ENCODE results near the gene CCDC71. TPM values are rescaled to one million over a fixed set of nuclear protein-coding genes. Genes with fewer than 3 reads are reported as not detected.

The CCDC71 gene
- total and polyA plus RNA-seq, 2 donors (not counting 3 experiments of a cell fraction or from before 2014, with no cell fraction given): 23.5 to 41.6 TPM

DNA sequence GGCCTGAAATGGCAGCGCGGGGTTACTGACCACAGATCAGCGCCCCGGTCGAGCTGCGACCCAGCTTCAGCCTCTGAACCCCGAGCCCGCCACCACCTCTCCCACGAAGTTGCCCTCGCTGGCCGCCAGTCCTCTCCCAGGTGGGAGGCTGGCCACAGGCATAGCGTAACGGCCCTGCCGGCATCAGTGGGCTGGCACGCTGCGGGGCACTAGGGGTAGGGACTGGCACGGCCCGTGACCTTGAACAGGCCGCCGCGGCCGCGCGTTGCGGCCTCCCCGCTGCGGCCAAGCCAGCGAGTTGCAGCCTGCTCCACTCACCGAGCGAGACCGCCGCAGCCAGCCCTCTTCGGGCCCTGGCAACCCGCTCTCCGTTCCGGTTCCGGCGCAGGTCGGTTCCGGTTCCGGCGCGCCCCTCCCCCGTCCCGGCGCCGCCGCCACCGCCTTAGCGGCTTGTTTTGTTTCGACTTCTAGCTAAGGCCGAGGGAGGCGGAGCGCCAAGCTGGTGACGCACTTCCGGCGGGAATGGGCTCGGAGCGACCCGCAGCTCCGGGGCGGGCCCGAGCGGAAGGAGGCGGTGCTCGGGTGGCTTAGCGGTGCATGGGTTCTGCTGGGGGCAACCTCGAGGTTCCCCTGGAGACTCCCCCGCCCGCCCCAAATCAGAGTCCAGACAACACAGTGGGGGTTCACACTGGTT, 45.5 kb downstream of the CCDC71 start, which contains the start of gene USP19:
Gene USP19, minus strand, starts transcription at position 386 of the 694 bp plus-strand sequence. CDS start 1,678 bp downstream, outside the sequence.
- CTCF ChIA-PET: interaction anchor here (0.6 to 2.5 kb wide), 8 partner anchors 13 to 329 kb away, joined by 3 to 19 read pairs (median 4); partner anchors contain the start of genes KLHDC8B, LAMB2, NDUFAF3 and NICN1
- no TSS peak for BruUV-seq (replicated peaks)
- dilution Hi-C loops (cut with MboI; ENCODE audit: extremely low pct_ligation_motif_present, low sequenced_read_pairs): no loop called here

More for the DNA sequence above, 45.5 kb downstream of the CCDC71 start, which contains the start of gene USP19:
- Histone ChIP-seq H3K9me1 (replicated peaks; ENCODE audit: control insufficient read depth, extremely low read depth, insufficient read depth, low read length) (no peaks in the 10 kb centered on the region), H4K20me1 (replicated peaks; ENCODE audit: control insufficient read depth, extremely low read depth, insufficient read depth, low read length) (no peaks in the 10 kb centered on the region), H3K4me1 (ENCODE audit: control insufficient read depth, extremely low read depth, insufficient read depth, low read length) (peaks cover 12% of the 10 kb centered on the region), H3K9me3 (replicated peaks; ENCODE audit: control insufficient read depth, insufficient read depth, low read length) (no peaks in the 10 kb centered on the region), H3K4me2 (ENCODE audit: insufficient read depth, low read length) (peak within 1 kb of the TSS; percentile 72), H3K27me3 (ENCODE audit: control insufficient read depth in 2 of 2, insufficient read depth in 2 of 2, low read length in 2 of 2) (no peaks in the 10 kb centered on the region), H3K9ac (replicated peaks; ENCODE audit: extremely low read depth, insufficient read depth, low read length) (peak within 1 kb of the TSS; percentile 65), H3K4me3 (replicated peaks in 1 of 3; ENCODE audit: insufficient read depth in 1 of 3, low read depth in 1 of 3, low read length in 3 of 3) (peak within 1 kb of the TSS; percentile 44 to 71 (median 65)), H3K36me3 (ENCODE audit: control insufficient read depth in 2 of 2, extremely low read depth in 1 of 2, insufficient read depth in 2 of 2, low read length in 2 of 2) (peaks cover 7 to 66% of the 10 kb centered on the region in 2 experiments), H2AFZ (ENCODE audit: low read depth, low read length) (peak within 1 kb of the TSS; percentile 43), H3K27ac (ENCODE audit: insufficient read depth, low read depth, low read length) (peak within 1 kb of the TSS; percentile 58), H3K79me2 (ENCODE audit: control insufficient read depth, insufficient read depth, low read length) (peaks cover 14% of the 10 kb centered on the region)
- DNase-seq (ENCODE audit: low read depth, low spot score): peak; percentile 94
- no peak for TF ChIP-seq EZH2 (IDR thresholded peaks at IDR 0.05; ENCODE audit: borderline replicate concordance, low read depth, low read length, severe bottlenecking)
- no peak for TF ChIP-seq JUN (IDR thresholded peaks at IDR 0.05; ENCODE audit: borderline replicate concordance, insufficient read depth, insufficient read length, low read depth)
- peak; percentile 92 for TF ChIP-seq POLR2A (IDR thresholded peaks at IDR 0.05; ENCODE audit: low read depth, low read length)
- TF ChIP-seq FOS (IDR thresholded peaks at IDR 0.05; ENCODE audit: borderline replicate concordance, insufficient read depth, low read length): no peak
- TF ChIP-seq POLR2AphosphoS5 (IDR thresholded peaks at IDR 0.05; ENCODE audit: insufficient read depth, low read depth, low read length): peak; percentile 96
- TF ChIP-seq GATA2 (IDR thresholded peaks at IDR 0.05; ENCODE audit: insufficient read depth, insufficient read length, low read depth, low read length): no peak
- no peak for TF ChIP-seq CTCF (IDR thresholded peaks at IDR 0.05; ENCODE audit: extremely low read depth in 1 of 2, insufficient read depth in 1 of 2, low read depth in 1 of 2, low read length in 2 of 2)
- TF ChIP-seq, protein P1, sequence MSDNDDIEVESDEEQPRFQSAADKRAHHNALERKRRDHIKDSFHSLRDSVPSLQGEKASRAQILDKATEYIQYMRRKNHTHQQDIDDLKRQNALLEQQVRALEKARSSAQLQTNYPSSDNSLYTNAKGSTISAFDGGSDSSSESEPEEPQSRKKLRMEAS (IDR thresholded peaks at IDR 0.05; ENCODE audit: insufficient read depth, insufficient read length): no peak
- TF ChIP-seq MYC (IDR thresholded peaks at IDR 0.05; ENCODE audit: low read depth, low read length): no peak
- POLR2A ChIA-PET: interaction anchor here (1.7 kb wide), 1 partner anchor 27 kb away, joined by 7 read pairs; the partner anchor contains the start of gene QRICH1
- FAIRE-seq: peak; percentile 93
- intact Hi-C loops (cut with micrococcal nuclease): loop anchor here (1.0 to 2.0 kb wide), 3 partner anchors 13 to 26 kb away; partner anchors contain the start of genes LAMB2, QARS1 and QRICH1
